ENCODE results near the gene ATG10.

ATG10 gene

DNA sequence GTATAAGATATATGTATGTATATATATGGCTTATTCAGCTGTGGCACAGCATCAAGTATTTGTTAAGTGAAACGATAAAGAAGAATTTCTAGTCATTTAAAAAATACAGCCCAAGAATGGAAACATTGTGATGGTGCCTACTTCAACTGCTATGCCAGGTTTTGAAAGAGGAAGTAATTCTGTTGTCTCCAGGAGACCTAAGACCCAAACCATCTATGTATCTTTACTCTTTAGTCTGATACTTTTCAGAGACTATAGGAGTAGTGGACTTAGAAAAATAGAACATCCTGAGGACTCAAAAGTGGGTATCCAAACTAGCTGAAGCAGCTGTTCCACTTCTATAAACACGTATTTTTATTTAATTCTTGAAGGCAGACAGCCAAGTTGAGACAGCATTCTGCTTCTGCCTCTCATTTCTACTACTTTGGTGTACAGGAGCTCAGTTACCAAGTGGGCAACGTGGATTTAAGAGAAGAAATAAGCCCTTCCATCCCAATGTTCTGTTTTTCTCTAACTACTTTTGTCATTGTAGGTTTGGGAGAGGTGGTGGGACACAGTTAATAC lies 195.6 kb downstream of the ATG10 start:
- TF ChIP-seq CTCF (IDR thresholded peaks at IDR 0.05; ENCODE audit: extremely low read depth, missing control alignments), result no peak
- no peak for DNase-seq (ENCODE audit: low spot score)

GRCh38 chr5:82168294-82168693 lies 196.5 kb downstream of the ATG10 start:
- no peak for DNase-seq (ENCODE audit: low spot score)
- no peak for TF ChIP-seq CTCF (IDR thresholded peaks at IDR 0.05; ENCODE audit: extremely low read depth, missing control alignments)

DNA sequence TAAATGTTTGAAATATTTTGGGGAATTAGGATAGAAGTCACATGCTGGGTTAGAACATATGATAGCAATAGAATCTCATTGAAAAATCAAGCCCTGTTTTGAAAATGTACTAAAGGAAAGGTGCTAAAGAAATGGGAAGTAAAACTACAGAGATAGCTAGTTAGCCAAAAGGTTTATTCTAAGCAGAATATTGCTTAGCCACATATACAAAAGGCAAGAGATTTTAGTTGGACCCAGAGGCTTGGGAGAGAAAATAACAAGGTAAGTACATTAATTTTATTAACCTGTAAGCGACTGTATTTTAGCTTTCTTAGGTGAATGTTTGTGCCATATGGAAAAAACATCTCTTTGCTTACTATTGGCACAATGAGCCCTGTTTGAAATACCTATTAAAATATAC lies 198.1 kb downstream of the ATG10 start:
- no peak for TF ChIP-seq CTCF (IDR thresholded peaks at IDR 0.05; ENCODE audit: extremely low read depth, missing control alignments)
- DNase-seq (ENCODE audit: low spot score), result no peak

- DNase-seq (ENCODE audit: low spot score), result peak; percentile 74
- TF ChIP-seq CTCF (IDR thresholded peaks at IDR 0.05; ENCODE audit: extremely low read depth, missing control alignments), result peak; percentile 40
Observed at GRCh38 chr5:82174128-82174918, 202.5 kb downstream of the ATG10 start.

DNA sequence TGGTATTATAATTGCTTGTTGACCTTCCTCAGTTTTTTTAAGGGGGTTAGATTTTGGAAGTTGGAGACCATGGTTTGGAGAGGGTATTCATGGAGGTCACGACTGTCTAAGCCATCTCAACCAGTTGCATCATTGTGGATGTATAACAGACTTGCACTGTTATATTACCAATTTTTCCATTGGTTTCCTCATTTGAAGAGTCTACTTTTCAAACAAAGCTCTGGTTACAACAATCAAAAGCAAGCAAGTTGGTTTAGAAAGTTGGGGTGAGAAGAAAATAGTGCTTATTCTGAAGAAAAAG lies 203.0 kb downstream of the ATG10 start:
- TF ChIP-seq CTCF (IDR thresholded peaks at IDR 0.05; ENCODE audit: extremely low read depth, missing control alignments), result no peak
- DNase-seq (ENCODE audit: low spot score), result no peak

GRCh38 chr5:82176115-82176814 lies 204.4 kb downstream of the ATG10 start:
- DNase-seq (ENCODE audit: low spot score), result no peak

More at GRCh38 chr5:82176115-82176814, 204.4 kb downstream of the ATG10 start:
- TF ChIP-seq CTCF (IDR thresholded peaks at IDR 0.05; ENCODE audit: extremely low read depth, missing control alignments), result no peak
